SH-SY5Y (cell line): Measurements from ENCODE around the gene MAGI2.

Experiments
- GATA2 ChIP-seq: IDR thresholded peaks from 2 replicates; pipeline ENCODE4 v1.6.1; 2011; ENCODE audit warnings: mild to moderate bottlenecking, low read depth, low read length
- GATA3 ChIP-seq: IDR thresholded peaks from 2 replicates; pipeline ENCODE4 v1.6.1; 2011; ENCODE audit warnings: low read depth, mild to moderate bottlenecking, low read length, moderate library complexity

DNA sequence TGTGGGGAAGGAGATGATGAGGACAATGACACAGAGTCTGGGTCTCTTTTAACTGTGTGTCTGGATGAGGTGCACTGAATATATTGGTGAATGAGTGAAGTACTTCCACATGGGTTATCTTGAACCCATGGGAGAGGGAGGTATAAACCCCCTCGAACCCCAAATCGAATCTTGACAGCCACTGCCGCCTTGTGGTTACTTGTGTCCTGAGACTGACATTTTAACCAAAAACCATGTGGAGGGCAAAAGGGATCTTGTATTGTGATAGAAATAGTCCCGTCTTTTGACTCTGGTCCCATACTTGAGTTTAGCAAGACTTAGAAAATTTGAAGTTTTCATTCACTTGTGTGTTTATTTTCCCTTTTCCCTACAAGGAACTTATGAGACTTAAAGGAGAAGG is 1371.6 kb downstream of the MAGI2 start:
- TF ChIP-seq GATA2 (no peak), GATA3 (no peak)
